Kidney (tissue), 14 donors: Measurements from ENCODE around the gene FBXL15. TPM values are rescaled to one million over a fixed set of nuclear protein-coding genes. Genes with fewer than 3 reads are reported as not detected.

Experiments
- DNase-seq, 5 donors: peaks; one replicate each; pipeline ENCODE4 v3.0.0-alpha.2; 2013 to 2020
- FAIRE-seq: peaks from 2 replicates; lab custom pipeline; 2012; peaks lifted over from hg19 to GRCh38; lab: Jason Lieb, UNC
- H3K27ac ChIP-seq, 2 donors: one replicate each; pipeline ENCODE4 v1.7.0; 2013; ENCODE audit warnings: low read depth in 2 of 2, low read length in 2 of 2, inconsistent platforms in 1 of 2
- H3K27me3 ChIP-seq: one replicate; pipeline ENCODE4 v1.7.1; 2013; ENCODE audit warnings: low read length, inconsistent platforms; ENCODE audit not compliant: control insufficient read depth, insufficient read depth
- H3K36me3 ChIP-seq, 3 donors: one replicate each; pipeline versions ENCODE4 v1.7.0 to v1.7.1; 2013; ENCODE audit warnings: low read length in 3 of 3, control low read depth in 1 of 3, inconsistent platforms in 1 of 3; ENCODE audit not compliant: insufficient read depth in 3 of 3, control insufficient read depth in 2 of 3
- H3K4me1 ChIP-seq, 3 donors: one replicate each; pipeline versions ENCODE4 v1.7.0 to v1.7.1; 2013; ENCODE audit warnings: low read length in 3 of 3, inconsistent platforms in 1 of 3, low read depth in 1 of 3; ENCODE audit not compliant: control insufficient read depth in 2 of 3, insufficient read depth in 2 of 3
- H3K4me3 ChIP-seq, 3 donors: one replicate each; pipeline versions ENCODE4 v1.7.0 to v1.8.1; 2013; ENCODE audit warnings: low read length in 3 of 3, control low read depth in 1 of 3, inconsistent platforms in 1 of 3
- H3K9ac ChIP-seq, 3 donors: one replicate each; pipeline versions ENCODE4 v1.7.0 to v1.7.1; 2013; ENCODE audit warnings: low read length in 3 of 3, control low read depth in 1 of 3, inconsistent platforms in 1 of 3
- H3K9me3 ChIP-seq, 3 donors: one replicate each; pipeline versions ENCODE4 v1.7.0 to v1.7.1; 2013; ENCODE audit warnings: low read length in 3 of 3, control low read depth in 1 of 3, inconsistent platforms in 1 of 3; ENCODE audit not compliant: control insufficient read depth in 2 of 3, insufficient read depth in 1 of 3
- intact Hi-C: fragments of 100-400 bp; cut with DNase I; formaldehyde crosslinking; loops from one replicate; pipeline ENCODE4 v1.11.1; 2022
- polyA plus RNA-seq: library from polyadenylated mRNA; stranded (reverse); fragments of 350-450 nt; fragmentation: Illumina TruSeq; extraction: RNeasy Lipid Tissue Mini Kit (QIAGEN cat#74804); gene quantifications from one replicate; pipeline ENCODE4 v1.2.3, GENCODE V29; 2014; ENCODE audit warnings: low read depth, low replicate concordance; ENCODE audit not compliant: insufficient read depth
- total RNA-seq: library from RNA; stranded (reverse); fragmentation: NEBNext Ultra II Directional; extraction: Animal tissue kit (Norgen Biotek cat#: 25700); gene quantifications from one replicate; pipeline ENCODE4 v1.2.1, GENCODE V29; 2021
- TF ChIP-seq, protein P1 (sequence below): IDR thresholded peaks from 3 replicates; pipeline ENCODE4 v1.5.1; 2012; ENCODE audit warnings: mild to moderate bottlenecking, moderate library complexity, borderline replicate concordance; ENCODE audit not compliant: insufficient read depth; ENCODE audit errors: extremely low read depth
- donor health status: control.
- donor health status: control.
- donor health status: control.
- donor health status: control.
- donor health status: control.
- donor health status: DM: yes; HTN: yes; CAD: no.
- donor health status: Normal renal cell carcinoma (clear cell type).

FBXL15 gene
- total and polyA plus RNA-seq, 2 donors from 2014 or later: 17.9 to 28.0 TPM

DNA sequence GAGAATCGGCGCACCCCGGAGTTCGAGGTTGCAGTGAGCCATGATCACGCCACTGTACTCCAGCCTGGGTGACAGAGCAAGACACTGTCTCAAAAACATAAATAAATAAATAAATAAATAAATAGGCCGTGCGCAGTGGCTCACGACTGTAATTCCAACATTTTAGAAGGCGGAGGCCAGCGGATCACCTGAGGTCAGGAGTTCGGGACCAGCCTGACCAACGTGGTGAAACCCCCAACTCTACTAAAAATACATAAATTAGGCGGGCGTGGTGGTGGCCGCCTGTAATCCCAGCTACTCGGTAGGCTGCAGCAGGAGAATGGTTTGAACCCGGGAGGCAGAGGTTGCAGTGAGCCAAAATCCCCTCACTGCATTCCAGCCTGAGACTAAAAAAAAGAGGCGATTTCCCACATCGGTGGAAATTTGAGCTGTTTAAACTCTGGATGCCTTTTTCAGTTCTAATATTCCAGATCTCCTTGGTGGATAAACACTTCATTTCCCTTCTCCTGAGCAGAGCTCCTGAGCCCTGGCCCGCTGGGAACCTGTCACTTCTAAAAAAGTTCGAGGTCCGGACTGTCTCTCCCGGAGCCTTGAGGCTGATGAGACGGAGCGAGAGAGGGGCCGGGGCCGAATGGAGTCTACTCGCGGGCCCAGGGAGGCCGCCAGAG, 27.1 kb upstream of the FBXL15 start:
- Histone ChIP-seq H3K9me3 (no peaks in the 10 kb centered on the region), H3K4me3 (peak overlapping the region in 2 of 3 donors; percentile 54 to 75), H3K4me1 (peaks cover 0 to 16% (median 9%) of the 10 kb centered on the region in 3 donors), H3K9ac (peak overlapping the region; percentile 20 to 90 (median 68)), H3K27me3 (no peaks in the 10 kb centered on the region), H3K27ac (peak overlapping the region; percentile 87 to 97), H3K36me3 (peaks cover 0 to 5% (median 0%) of the 10 kb centered on the region in 3 donors)
- TF ChIP-seq, protein P1, sequence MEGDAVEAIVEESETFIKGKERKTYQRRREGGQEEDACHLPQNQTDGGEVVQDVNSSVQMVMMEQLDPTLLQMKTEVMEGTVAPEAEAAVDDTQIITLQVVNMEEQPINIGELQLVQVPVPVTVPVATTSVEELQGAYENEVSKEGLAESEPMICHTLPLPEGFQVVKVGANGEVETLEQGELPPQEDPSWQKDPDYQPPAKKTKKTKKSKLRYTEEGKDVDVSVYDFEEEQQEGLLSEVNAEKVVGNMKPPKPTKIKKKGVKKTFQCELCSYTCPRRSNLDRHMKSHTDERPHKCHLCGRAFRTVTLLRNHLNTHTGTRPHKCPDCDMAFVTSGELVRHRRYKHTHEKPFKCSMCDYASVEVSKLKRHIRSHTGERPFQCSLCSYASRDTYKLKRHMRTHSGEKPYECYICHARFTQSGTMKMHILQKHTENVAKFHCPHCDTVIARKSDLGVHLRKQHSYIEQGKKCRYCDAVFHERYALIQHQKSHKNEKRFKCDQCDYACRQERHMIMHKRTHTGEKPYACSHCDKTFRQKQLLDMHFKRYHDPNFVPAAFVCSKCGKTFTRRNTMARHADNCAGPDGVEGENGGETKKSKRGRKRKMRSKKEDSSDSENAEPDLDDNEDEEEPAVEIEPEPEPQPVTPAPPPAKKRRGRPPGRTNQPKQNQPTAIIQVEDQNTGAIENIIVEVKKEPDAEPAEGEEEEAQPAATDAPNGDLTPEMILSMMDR: peak; percentile 94
- DNase-seq (peak in 1 of 5 donors; percentile 53), FAIRE-seq (no peak)
- intact Hi-C loops: no loop called here

DNA sequence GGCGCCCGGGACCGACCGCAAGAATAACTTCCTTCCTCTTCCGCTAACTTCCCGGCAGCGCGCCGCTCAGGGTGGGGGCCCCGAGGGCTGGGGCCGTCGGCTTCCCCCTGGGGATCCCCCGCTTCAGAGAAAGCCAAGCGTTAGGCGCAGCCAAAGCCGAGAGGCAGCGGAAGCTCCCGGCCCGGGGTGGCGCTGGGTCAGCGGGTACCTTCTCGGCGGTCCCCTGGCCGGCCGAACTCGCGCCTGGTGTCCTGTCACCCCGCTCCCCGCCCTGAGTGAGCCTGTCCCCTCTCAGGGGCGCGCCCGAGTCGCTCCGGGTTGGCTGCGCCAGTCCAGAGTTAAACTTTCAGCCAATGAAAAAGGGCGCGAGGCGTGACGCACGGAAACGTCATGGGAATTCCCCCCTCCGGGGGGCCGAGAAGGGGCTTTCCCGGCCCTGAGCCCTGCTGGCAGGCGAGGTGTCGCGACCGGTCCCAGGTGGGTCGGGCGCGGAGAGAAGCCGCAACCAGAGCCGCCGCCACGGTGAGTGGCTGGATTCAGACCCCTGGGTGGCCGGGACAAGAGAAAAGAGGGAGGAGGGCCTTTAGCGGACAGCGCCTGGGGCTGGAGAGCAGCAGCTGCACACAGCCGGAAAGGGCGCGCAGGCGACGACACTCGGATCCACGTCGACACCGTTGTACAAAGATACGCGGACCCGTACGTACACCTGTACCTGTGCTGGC, 26.4 kb upstream of the FBXL15 start:
- Histone ChIP-seq H3K4me1 (peaks cover 0 to 16% (median 9%) of the 10 kb centered on the region in 3 donors), H3K9ac (peak overlapping the region; percentile 37 to 68 (median 56)), H3K27ac (peak overlapping the region; percentile 87 to 97), H3K4me3 (peak overlapping the region; percentile 66 to 99 (median 75)), H3K27me3 (no peaks in the 10 kb centered on the region), H3K36me3 (peaks cover 0 to 5% (median 0%) of the 10 kb centered on the region in 3 donors), H3K9me3 (no peaks in the 10 kb centered on the region)
- intact Hi-C loops: no loop called here
- TF ChIP-seq, protein P1: peak; percentile 15
- peak; percentile 89 to 99 (median 93) for DNase-seq
- no peak for FAIRE-seq

DNA sequence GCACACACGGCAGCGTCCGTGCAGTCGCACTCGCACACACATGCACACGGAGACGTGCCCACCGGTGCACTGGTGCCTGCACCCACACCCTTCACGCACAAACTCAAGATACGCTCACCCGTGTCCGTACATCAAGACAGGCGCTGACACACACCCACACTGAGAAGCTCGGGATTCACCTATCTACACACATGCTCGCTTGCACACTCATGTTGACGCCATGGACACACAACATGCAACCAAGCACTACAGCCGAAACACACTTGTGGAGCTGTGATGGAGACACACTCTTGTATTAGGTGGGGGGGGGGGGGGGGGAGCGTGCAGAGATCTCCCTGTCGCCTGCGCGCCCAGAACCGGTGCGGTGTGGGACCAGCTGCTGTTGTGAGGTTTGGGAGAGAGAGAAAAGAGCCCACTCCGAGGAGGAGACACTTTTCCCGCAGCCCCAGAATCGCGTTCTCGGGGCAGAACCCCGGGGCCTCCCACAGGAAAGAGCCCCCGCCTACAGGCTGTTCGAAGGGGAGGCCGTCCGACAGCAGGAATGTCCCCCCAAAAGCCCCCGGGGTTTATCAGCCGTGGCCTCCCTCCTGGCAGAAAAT, 25.7 kb upstream of the FBXL15 start:
- H3K36me3 ChIP-seq: peaks cover 0 to 5% (median 0%) of the 10 kb centered on the region in 3 donors
- H3K4me3 ChIP-seq: peak overlapping the region; percentile 66 to 99 (median 75)
- FAIRE-seq (no peak), DNase-seq (peak in 1 of 5 donors; percentile 33)
- intact Hi-C loops: no loop called here
- peak overlapping the region; percentile 87 to 97 for H3K27ac ChIP-seq
- H3K27me3 ChIP-seq: no peaks in the 10 kb centered on the region
- TF ChIP-seq, protein P1: no peak
- H3K9me3 ChIP-seq: no peaks in the 10 kb centered on the region
- peaks cover 0 to 16% (median 13%) of the 10 kb centered on the region in 3 donors for H3K4me1 ChIP-seq
- H3K9ac ChIP-seq: peak overlapping the region; percentile 49 to 68 (median 56)
